ENCODE results near the gene BMPR1B.

DNA sequence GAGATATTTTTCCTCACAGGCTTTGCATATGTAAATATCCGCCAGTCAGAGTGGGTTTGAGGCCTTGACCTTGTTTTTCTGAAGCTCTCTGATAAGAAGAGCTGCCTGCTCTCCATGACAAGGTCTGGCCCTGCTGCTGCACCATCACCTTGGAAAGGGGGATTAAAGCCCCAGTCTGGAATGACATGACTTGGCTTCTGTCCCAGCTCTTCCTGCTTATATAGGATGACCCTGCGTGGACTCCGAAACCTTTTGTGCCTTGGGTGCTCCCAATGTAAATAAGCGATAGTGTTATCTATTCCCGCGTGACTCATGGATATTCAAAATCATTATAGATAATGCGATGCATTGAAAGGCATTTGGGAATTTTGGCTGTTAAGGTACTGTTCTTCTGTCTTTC is 139.3 kb downstream of the BMPR1B start:
- TF ChIP-seq, protein P1, sequence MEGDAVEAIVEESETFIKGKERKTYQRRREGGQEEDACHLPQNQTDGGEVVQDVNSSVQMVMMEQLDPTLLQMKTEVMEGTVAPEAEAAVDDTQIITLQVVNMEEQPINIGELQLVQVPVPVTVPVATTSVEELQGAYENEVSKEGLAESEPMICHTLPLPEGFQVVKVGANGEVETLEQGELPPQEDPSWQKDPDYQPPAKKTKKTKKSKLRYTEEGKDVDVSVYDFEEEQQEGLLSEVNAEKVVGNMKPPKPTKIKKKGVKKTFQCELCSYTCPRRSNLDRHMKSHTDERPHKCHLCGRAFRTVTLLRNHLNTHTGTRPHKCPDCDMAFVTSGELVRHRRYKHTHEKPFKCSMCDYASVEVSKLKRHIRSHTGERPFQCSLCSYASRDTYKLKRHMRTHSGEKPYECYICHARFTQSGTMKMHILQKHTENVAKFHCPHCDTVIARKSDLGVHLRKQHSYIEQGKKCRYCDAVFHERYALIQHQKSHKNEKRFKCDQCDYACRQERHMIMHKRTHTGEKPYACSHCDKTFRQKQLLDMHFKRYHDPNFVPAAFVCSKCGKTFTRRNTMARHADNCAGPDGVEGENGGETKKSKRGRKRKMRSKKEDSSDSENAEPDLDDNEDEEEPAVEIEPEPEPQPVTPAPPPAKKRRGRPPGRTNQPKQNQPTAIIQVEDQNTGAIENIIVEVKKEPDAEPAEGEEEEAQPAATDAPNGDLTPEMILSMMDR (IDR thresholded peaks at IDR 0.05) = no peak
- no peak for TF ChIP-seq POLR2A (IDR thresholded peaks at IDR 0.05)

All from lower leg skin (tissue), 3 donors.